ENCODE results near the gene SLC66A1.
A peak's percentile ranks its signal among the peaks of the same experiment; 100 is the strongest.

SLC66A1 gene

DNA sequence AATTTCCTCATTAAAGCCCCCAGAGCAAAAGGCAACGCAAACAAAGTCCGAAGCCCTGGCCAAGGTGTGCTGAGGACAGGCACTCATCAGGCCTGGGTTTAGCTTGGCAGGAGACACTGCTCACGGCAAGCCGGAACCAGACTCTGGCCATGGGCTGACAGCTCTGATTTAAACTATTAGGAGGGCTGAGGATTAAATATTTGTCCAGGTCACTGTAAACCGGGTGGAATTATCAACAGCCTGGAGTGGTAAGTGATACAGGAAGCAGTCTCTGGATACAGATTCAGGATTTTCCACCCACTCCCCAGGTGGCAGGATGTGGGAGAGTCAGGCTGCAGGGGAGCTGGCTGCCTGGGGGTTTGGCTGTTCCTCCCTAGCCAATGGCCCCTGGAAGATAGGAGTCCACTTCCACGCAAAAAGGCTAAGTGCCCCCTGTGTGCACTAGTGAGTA, 42.4 kb downstream of the SLC66A1 start:
- H2BK12ac ChIP-seq (ENCODE audit: low read length) = no peak overlapping the region
- no peak overlapping the region for H3K23ac ChIP-seq (ENCODE audit: low read depth, low read length, poor library complexity)
- no peaks in the 10 kb centered on the region for H3K9me3 ChIP-seq (replicated peaks in 1 of 2; ENCODE audit: control insufficient read depth in 2 of 2, insufficient read depth in 1 of 2, low read depth in 1 of 2, low read length in 2 of 2)
- no peak overlapping the region for H2BK120ac ChIP-seq (ENCODE audit: low read depth, low read length)
- H3K4ac ChIP-seq (ENCODE audit: low read length) = no peak overlapping the region
- H3K4me2 ChIP-seq (ENCODE audit: insufficient read depth, low read length, poor library complexity, severe bottlenecking) = no peak overlapping the region
- H3K9ac ChIP-seq (ENCODE audit: low read depth, low read length, poor library complexity) = no peak overlapping the region
- H3K18ac ChIP-seq (ENCODE audit: low read length) = no peak overlapping the region
- H3K79me1 ChIP-seq (ENCODE audit: low read depth, low read length) = peaks cover 3% of the 10 kb centered on the region
- no peaks in the 10 kb centered on the region for H3K27me3 ChIP-seq (ENCODE audit: control insufficient read depth in 3 of 3, insufficient read depth in 3 of 3, low read depth in 1 of 3, low read length in 3 of 3)
- no peak overlapping the region for H2BK5ac ChIP-seq (ENCODE audit: low read length)
- H3K4me3 ChIP-seq (ENCODE audit: low read length in 2 of 2) = no peak overlapping the region
- WGBS, 2 donors (ENCODE audit: extremely low coverage in 2 of 2, insufficient read length in 2 of 2, insufficient replicate concordance in 1 of 2) = no CpG with 5 or more reads among the region's 6 CpGs
- H2AK5ac ChIP-seq (ENCODE audit: low read depth, low read length) = no peak overlapping the region
- no peak overlapping the region for H2BK15ac ChIP-seq (ENCODE audit: low read length)
- H3K14ac ChIP-seq (ENCODE audit: low read length) = no peak overlapping the region
- H2AFZ ChIP-seq (ENCODE audit: low read length) = no peak overlapping the region
- H3K4me1 ChIP-seq (ENCODE audit: control insufficient read depth in 2 of 2, insufficient read depth in 1 of 2, low read depth in 1 of 2, low read length in 2 of 2) = no peaks in the 10 kb centered on the region
- no peak overlapping the region for H4K91ac ChIP-seq (ENCODE audit: low read depth, low read length, poor library complexity)
- DNase-seq (ENCODE audit: low spot score) = no peak
- H3K27ac ChIP-seq (replicated peaks; ENCODE audit: low read length) = no peak overlapping the region
- H3K36me3 ChIP-seq (replicated peaks in 1 of 2; ENCODE audit: control insufficient read depth in 2 of 2, insufficient read depth in 2 of 2, low read length in 2 of 2) = peaks cover 27 to 77% of the 10 kb centered on the region in 2 donors
- H4K8ac ChIP-seq (ENCODE audit: low read depth, low read length) = no peak overlapping the region

DNA sequence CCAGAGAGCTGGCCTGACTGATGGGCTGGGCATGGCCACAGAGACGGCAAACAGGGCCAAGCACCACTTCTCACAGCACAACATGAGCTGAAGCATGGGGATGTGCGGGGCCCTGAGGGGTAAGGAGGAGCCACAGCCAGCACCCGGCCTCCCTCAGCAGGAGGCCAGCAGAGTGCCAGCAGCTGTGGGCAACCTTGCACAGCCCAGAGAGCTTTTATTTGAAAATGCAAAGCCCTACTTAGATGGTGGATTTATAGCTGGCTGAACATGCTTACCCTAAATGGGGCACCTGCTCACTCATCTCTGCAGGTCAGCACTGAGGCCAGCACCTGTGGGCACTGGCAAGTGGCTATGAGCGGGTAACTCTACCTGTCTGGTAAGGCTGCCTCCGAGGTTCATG, 44.1 kb downstream of the SLC66A1 start:
- H3K14ac ChIP-seq (ENCODE audit: low read length) = no peak overlapping the region
- H4K91ac ChIP-seq (ENCODE audit: low read depth, low read length, poor library complexity) = no peak overlapping the region
- H4K8ac ChIP-seq (ENCODE audit: low read depth, low read length) = no peak overlapping the region
- H2AFZ ChIP-seq (ENCODE audit: low read length) = no peak overlapping the region
- no peak overlapping the region for H2BK15ac ChIP-seq (ENCODE audit: low read length)
- H3K27ac ChIP-seq (replicated peaks; ENCODE audit: low read length) = no peak overlapping the region
- H3K4ac ChIP-seq (ENCODE audit: low read length) = no peak overlapping the region
- no peak overlapping the region for H3K4me3 ChIP-seq (ENCODE audit: low read length in 2 of 2)
- H3K79me1 ChIP-seq (ENCODE audit: low read depth, low read length) = peaks cover 6% of the 10 kb centered on the region
- no peak overlapping the region for H3K18ac ChIP-seq (ENCODE audit: low read length)
- no peaks in the 10 kb centered on the region for H3K9me3 ChIP-seq (replicated peaks in 1 of 2; ENCODE audit: control insufficient read depth in 2 of 2, insufficient read depth in 1 of 2, low read depth in 1 of 2, low read length in 2 of 2)
- H3K27me3 ChIP-seq (ENCODE audit: control insufficient read depth in 3 of 3, insufficient read depth in 3 of 3, low read depth in 1 of 3, low read length in 3 of 3) = no peaks in the 10 kb centered on the region
- no peak overlapping the region for H2BK120ac ChIP-seq (ENCODE audit: low read depth, low read length)
- no peak overlapping the region for H3K4me2 ChIP-seq (ENCODE audit: insufficient read depth, low read length, poor library complexity, severe bottlenecking)
- H2BK12ac ChIP-seq (ENCODE audit: low read length) = no peak overlapping the region
- no CpG with 5 or more reads among the region's 5 CpGs for WGBS, 2 donors (ENCODE audit: extremely low coverage in 2 of 2, insufficient read length in 2 of 2, insufficient replicate concordance in 1 of 2)
- H3K23ac ChIP-seq (ENCODE audit: low read depth, low read length, poor library complexity) = peak overlapping the region; percentile 75
- no peak overlapping the region for H3K9ac ChIP-seq (ENCODE audit: low read depth, low read length, poor library complexity)
- H2AK5ac ChIP-seq (ENCODE audit: low read depth, low read length) = no peak overlapping the region
- H2BK5ac ChIP-seq (ENCODE audit: low read length) = no peak overlapping the region
- peaks cover 21 to 72% of the 10 kb centered on the region in 2 donors for H3K36me3 ChIP-seq (replicated peaks in 1 of 2; ENCODE audit: control insufficient read depth in 2 of 2, insufficient read depth in 2 of 2, low read length in 2 of 2)
- H3K4me1 ChIP-seq (ENCODE audit: control insufficient read depth in 2 of 2, insufficient read depth in 1 of 2, low read depth in 1 of 2, low read length in 2 of 2) = peaks cover 0 to 2% of the 10 kb centered on the region in 2 donors
- DNase-seq (ENCODE audit: low spot score) = no peak

GRCh38 chr1:19357299-19357986, 45.3 kb downstream of the SLC66A1 start:
- no peaks in the 10 kb centered on the region for H3K9me3 ChIP-seq (replicated peaks in 1 of 2; ENCODE audit: control insufficient read depth in 2 of 2, insufficient read depth in 1 of 2, low read depth in 1 of 2, low read length in 2 of 2)
- H3K27me3 ChIP-seq (ENCODE audit: control insufficient read depth in 3 of 3, insufficient read depth in 3 of 3, low read depth in 1 of 3, low read length in 3 of 3) = no peaks in the 10 kb centered on the region
- H3K18ac ChIP-seq (ENCODE audit: low read length) = peak overlapping the region; percentile 7
- WGBS, 2 donors (ENCODE audit: extremely low coverage in 2 of 2, insufficient read length in 2 of 2, insufficient replicate concordance in 1 of 2) = no CpG with 5 or more reads among the region's 13 CpGs
- peaks cover 0 to 3% of the 10 kb centered on the region in 2 donors for H3K4me1 ChIP-seq (ENCODE audit: control insufficient read depth in 2 of 2, insufficient read depth in 1 of 2, low read depth in 1 of 2, low read length in 2 of 2)
- H4K8ac ChIP-seq (ENCODE audit: low read depth, low read length) = no peak overlapping the region
- no peak overlapping the region for H2AK5ac ChIP-seq (ENCODE audit: low read depth, low read length)
- no peak overlapping the region for H3K14ac ChIP-seq (ENCODE audit: low read length)
- no peak overlapping the region for H3K4me3 ChIP-seq (ENCODE audit: low read length in 2 of 2)
- no peak overlapping the region for H3K23ac ChIP-seq (ENCODE audit: low read depth, low read length, poor library complexity)
- DNase-seq (ENCODE audit: low spot score) = no peak
- no peak overlapping the region for H2AFZ ChIP-seq (ENCODE audit: low read length)
- H3K36me3 ChIP-seq (replicated peaks in 1 of 2; ENCODE audit: control insufficient read depth in 2 of 2, insufficient read depth in 2 of 2, low read length in 2 of 2) = peaks cover 20 to 60% of the 10 kb centered on the region in 2 donors
- H2BK5ac ChIP-seq (ENCODE audit: low read length) = no peak overlapping the region
- no peak overlapping the region for H2BK15ac ChIP-seq (ENCODE audit: low read length)
- H4K91ac ChIP-seq (ENCODE audit: low read depth, low read length, poor library complexity) = no peak overlapping the region
- H3K9ac ChIP-seq (ENCODE audit: low read depth, low read length, poor library complexity) = no peak overlapping the region
- no peak overlapping the region for H3K4me2 ChIP-seq (ENCODE audit: insufficient read depth, low read length, poor library complexity, severe bottlenecking)
- no peak overlapping the region for H2BK120ac ChIP-seq (ENCODE audit: low read depth, low read length)
- H3K79me1 ChIP-seq (ENCODE audit: low read depth, low read length) = peaks cover 6% of the 10 kb centered on the region
- no peak overlapping the region for H3K4ac ChIP-seq (ENCODE audit: low read length)
- no peak overlapping the region for H2BK12ac ChIP-seq (ENCODE audit: low read length)
- no peak overlapping the region for H3K27ac ChIP-seq (replicated peaks; ENCODE audit: low read length)

DNA sequence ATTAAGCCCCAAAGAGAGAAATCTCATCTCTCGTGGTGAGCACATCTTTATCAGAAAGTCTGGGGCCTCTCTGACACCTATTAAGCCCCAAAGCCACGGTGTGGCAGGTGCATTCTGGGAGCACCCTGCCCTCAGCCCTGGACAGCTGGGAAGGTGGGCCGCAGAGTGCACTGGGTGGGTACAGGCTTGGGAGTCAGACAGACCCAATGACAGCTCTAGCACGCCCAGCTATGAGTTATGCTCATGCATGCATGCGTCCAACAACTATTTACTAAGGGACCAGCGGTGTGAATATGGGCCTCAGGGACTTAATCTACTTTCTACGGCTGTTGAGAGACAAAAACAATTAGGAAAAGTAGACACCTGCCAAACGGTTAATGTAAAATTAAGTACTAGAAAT, 46.6 kb downstream of the SLC66A1 start:
- no peak overlapping the region for H3K18ac ChIP-seq (ENCODE audit: low read length)
- no peak overlapping the region for H2AFZ ChIP-seq (ENCODE audit: low read length)
- peaks cover 0 to 3% of the 10 kb centered on the region in 2 donors for H3K4me1 ChIP-seq (ENCODE audit: control insufficient read depth in 2 of 2, insufficient read depth in 1 of 2, low read depth in 1 of 2, low read length in 2 of 2)
- no peaks in the 10 kb centered on the region for H3K27me3 ChIP-seq (ENCODE audit: control insufficient read depth in 3 of 3, insufficient read depth in 3 of 3, low read depth in 1 of 3, low read length in 3 of 3)
- H2BK12ac ChIP-seq (ENCODE audit: low read length) = no peak overlapping the region
- H3K9ac ChIP-seq (ENCODE audit: low read depth, low read length, poor library complexity) = no peak overlapping the region
- H2BK15ac ChIP-seq (ENCODE audit: low read length) = no peak overlapping the region
- WGBS, 2 donors (ENCODE audit: extremely low coverage in 2 of 2, insufficient read length in 2 of 2, insufficient replicate concordance in 1 of 2) = no CpG with 5 or more reads among the region's 8 CpGs
- H3K4ac ChIP-seq (ENCODE audit: low read length) = no peak overlapping the region
- no peak overlapping the region for H3K4me2 ChIP-seq (ENCODE audit: insufficient read depth, low read length, poor library complexity, severe bottlenecking)
- peak overlapping the region in 1 of 2 donors; percentile 37 for H3K4me3 ChIP-seq (ENCODE audit: low read length in 2 of 2)
- H3K9me3 ChIP-seq (replicated peaks in 1 of 2; ENCODE audit: control insufficient read depth in 2 of 2, insufficient read depth in 1 of 2, low read depth in 1 of 2, low read length in 2 of 2) = no peaks in the 10 kb centered on the region
- no peak for DNase-seq (ENCODE audit: low spot score)
- H3K36me3 ChIP-seq (replicated peaks in 1 of 2; ENCODE audit: control insufficient read depth in 2 of 2, insufficient read depth in 2 of 2, low read length in 2 of 2) = peaks cover 17 to 47% of the 10 kb centered on the region in 2 donors
- H3K79me1 ChIP-seq (ENCODE audit: low read depth, low read length) = peaks cover 6% of the 10 kb centered on the region
- H2BK120ac ChIP-seq (ENCODE audit: low read depth, low read length) = no peak overlapping the region
- no peak overlapping the region for H4K91ac ChIP-seq (ENCODE audit: low read depth, low read length, poor library complexity)
- H4K8ac ChIP-seq (ENCODE audit: low read depth, low read length) = no peak overlapping the region
- H3K23ac ChIP-seq (ENCODE audit: low read depth, low read length, poor library complexity) = no peak overlapping the region
- H2BK5ac ChIP-seq (ENCODE audit: low read length) = no peak overlapping the region
- H3K14ac ChIP-seq (ENCODE audit: low read length) = no peak overlapping the region
- no peak overlapping the region for H3K27ac ChIP-seq (replicated peaks; ENCODE audit: low read length)
- H2AK5ac ChIP-seq (ENCODE audit: low read depth, low read length) = no peak overlapping the region
